GM19099 (cell line): ENCODE results near the gene SLC7A11.

Experiments used
- POLR2A ChIP-seq: IDR thresholded peaks from 3 replicates; pipeline ENCODE4 v1.6.1; 2011; ENCODE audit warnings: low read depth; ENCODE audit not compliant: insufficient read length; ENCODE audit errors: extremely low read depth

Gene SLC7A11

GRCh38 chr4:138199568-138200235 lies 42.4 kb downstream of the SLC7A11 start:
- no peak for TF ChIP-seq POLR2A

- no peak for TF ChIP-seq POLR2A
Observed at GRCh38 chr4:138196153-138196552, 46.0 kb downstream of the SLC7A11 start.

- no peak for TF ChIP-seq POLR2A
Observed at GRCh38 chr4:138193963-138194362, 48.2 kb downstream of the SLC7A11 start.

- no peak for TF ChIP-seq POLR2A
Observed at GRCh38 chr4:138192113-138192512, 50.0 kb downstream of the SLC7A11 start.

- no peak for TF ChIP-seq POLR2A
Observed at GRCh38 chr4:138190452-138190858, 51.7 kb downstream of the SLC7A11 start.

GRCh38 chr4:138189206-138189605 lies 52.9 kb downstream of the SLC7A11 start:
- no peak for TF ChIP-seq POLR2A

GRCh38 chr4:138188406-138189084 lies 53.6 kb downstream of the SLC7A11 start:
- TF ChIP-seq POLR2A, result no peak

GRCh38 chr4:138185859-138186645 lies 56.1 kb downstream of the SLC7A11 start:
- no peak for TF ChIP-seq POLR2A

GRCh38 chr4:138184886-138185285 lies 57.3 kb downstream of the SLC7A11 start:
- no peak for TF ChIP-seq POLR2A

- no peak for TF ChIP-seq POLR2A
Observed at GRCh38 chr4:138182838-138183426, 59.2 kb downstream of the SLC7A11 start.

GRCh38 chr4:138181287-138181686 lies 60.9 kb downstream of the SLC7A11 start:
- TF ChIP-seq POLR2A, result no peak

- no peak for TF ChIP-seq POLR2A
Observed at GRCh38 chr4:138178566-138178965, 63.6 kb downstream of the SLC7A11 start.

GRCh38 chr4:138177278-138177968 lies 64.7 kb downstream of the SLC7A11 start:
- no peak for TF ChIP-seq POLR2A

- TF ChIP-seq POLR2A, result no peak
Observed at GRCh38 chr4:138174981-138175794, 67.0 kb downstream of the SLC7A11 start.
